HG03565 (cell line): ENCODE data around the gene SMIM5.

Experiments used
- ATAC-seq: cut with Tn5 transposase; IDR thresholded peaks from one replicate; pipeline ENCODE4 v1.9.1; 2021; ENCODE audit warnings: mild to moderate bottlenecking, moderate library complexity; ENCODE audit not compliant: unreplicated experiment

Gene SMIM5

GRCh38 chr17:75602644-75603043, 30.6 kb upstream of the SMIM5 start:
- no peak for ATAC-seq

- no peak for ATAC-seq
Measured at GRCh38 chr17:75603123-75603522, 30.1 kb upstream of the SMIM5 start.

- no peak for ATAC-seq
Measured at GRCh38 chr17:75604034-75604695, 29.1 kb upstream of the SMIM5 start.

GRCh38 chr17:75605790-75606189, 27.4 kb upstream of the SMIM5 start:
- no peak for ATAC-seq

- no peak for ATAC-seq
Measured at GRCh38 chr17:75607086-75607485, 26.1 kb upstream of the SMIM5 start.

- no peak for ATAC-seq
Measured at GRCh38 chr17:75610103-75610984, 22.9 kb upstream of the SMIM5 start.

GRCh38 chr17:75611851-75612429, 21.3 kb upstream of the SMIM5 start:
- ATAC-seq: no peak

- ATAC-seq: no peak
Measured at GRCh38 chr17:75612906-75613626, 20.2 kb upstream of the SMIM5 start.

- ATAC-seq: no peak
Measured at GRCh38 chr17:75614006-75614405, 19.2 kb upstream of the SMIM5 start.

- ATAC-seq: no peak
Measured at GRCh38 chr17:75614556-75615270, 18.5 kb upstream of the SMIM5 start.

GRCh38 chr17:75615301-75615700, 17.9 kb upstream of the SMIM5 start:
- ATAC-seq: no peak

GRCh38 chr17:75616521-75617122, 16.6 kb upstream of the SMIM5 start:
- ATAC-seq: no peak

- ATAC-seq: no peak
Measured at GRCh38 chr17:75617218-75617617, 16.0 kb upstream of the SMIM5 start.

GRCh38 chr17:75617675-75618074, 15.6 kb upstream of the SMIM5 start:
- no peak for ATAC-seq

GRCh38 chr17:75619506-75620431, 13.5 kb upstream of the SMIM5 start:
- ATAC-seq: no peak

GRCh38 chr17:75621489-75621888, 11.7 kb upstream of the SMIM5 start:
- ATAC-seq: no peak

- no peak for ATAC-seq
Measured at GRCh38 chr17:75622076-75622475, 11.2 kb upstream of the SMIM5 start.

GRCh38 chr17:75622771-75623273, 10.4 kb upstream of the SMIM5 start:
- ATAC-seq: no peak

- ATAC-seq: no peak
Measured at GRCh38 chr17:75623386-75623785, 9.8 kb upstream of the SMIM5 start.
